ENCODE results near the gene PRTFDC1.
"Not testable (repeated sequence)": the region's sequence is repeated elsewhere in the genome, so short reads cannot be mapped to it uniquely, and the experiment has no call there.

- not testable (repeated sequence) for TF ChIP-seq CTCF (optimal IDR thresholded peaks at IDR 0.05 in 1 of 3, IDR thresholded peaks at IDR 0.05 in 1 of 3, conservative IDR thresholded peaks at IDR 0.05 in 1 of 3; ENCODE audit: extremely low read depth in 1 of 3, insufficient read depth in 2 of 3, low read length in 3 of 3); EZH2 (IDR thresholded peaks at IDR 0.05; ENCODE audit: low read length)
Measured at GRCh38 chr10:24968951-24969350, 16.5 kb upstream of the PRTFDC1 start.
